ENCODE data around the gene DUSP9.
A peak's percentile ranks its signal among the peaks of the same experiment; 100 is the strongest.
"Not testable (repeated sequence)": the region's sequence is repeated elsewhere in the genome, so short reads cannot be mapped to it uniquely, and the experiment has no call there.

DUSP9 gene

DNA sequence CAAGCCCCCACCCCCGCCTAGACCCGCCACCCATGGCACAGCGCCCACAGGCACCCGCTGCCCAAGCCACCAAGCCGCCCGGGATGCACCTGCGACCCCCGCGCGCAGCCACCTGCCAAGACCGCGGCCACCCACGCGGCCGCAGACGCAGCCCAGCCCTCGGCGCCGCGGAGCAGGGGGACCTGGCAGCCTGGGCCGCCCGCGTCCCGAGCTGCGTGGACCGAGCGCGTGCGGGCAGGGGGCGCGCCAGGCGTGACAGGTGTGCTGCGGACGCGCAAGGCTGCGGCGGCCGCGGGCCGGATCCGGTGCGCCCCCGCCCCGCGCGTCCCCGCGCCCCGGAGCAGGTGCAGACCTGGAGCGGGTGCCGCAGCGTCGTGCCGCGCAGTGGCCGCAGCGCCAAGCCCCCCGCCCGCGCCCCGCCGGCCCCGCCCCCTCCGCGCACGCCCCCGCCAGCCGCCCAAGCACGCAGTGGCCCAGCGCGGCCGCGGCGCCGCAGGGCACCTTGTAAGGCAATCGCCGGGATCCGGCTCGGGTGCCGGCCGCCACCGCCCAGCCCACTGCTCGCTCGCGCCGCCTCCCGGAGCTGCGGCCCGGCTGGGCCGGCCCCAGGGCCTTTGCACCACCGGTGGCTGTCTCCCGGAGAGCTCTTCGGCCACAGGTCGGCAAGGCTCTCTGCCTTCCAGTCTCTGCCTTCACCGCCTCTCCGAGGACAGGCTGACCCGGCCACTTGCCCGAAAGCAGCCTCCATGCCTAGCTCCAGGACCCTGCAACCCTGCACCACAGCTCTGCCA is 26.6 kb downstream of the DUSP9 start, which contains the start of gene PNCK:
PNCK (minus strand) TSS at position 386 of the 791 bp plus-strand sequence. CDS start 737 bp downstream, outside the sequence.
- DNase-seq, result no peak

GRCh38 chrX:153674219-153674851 is 27.3 kb downstream of the DUSP9 start:
- DNase-seq, result no peak

DNA sequence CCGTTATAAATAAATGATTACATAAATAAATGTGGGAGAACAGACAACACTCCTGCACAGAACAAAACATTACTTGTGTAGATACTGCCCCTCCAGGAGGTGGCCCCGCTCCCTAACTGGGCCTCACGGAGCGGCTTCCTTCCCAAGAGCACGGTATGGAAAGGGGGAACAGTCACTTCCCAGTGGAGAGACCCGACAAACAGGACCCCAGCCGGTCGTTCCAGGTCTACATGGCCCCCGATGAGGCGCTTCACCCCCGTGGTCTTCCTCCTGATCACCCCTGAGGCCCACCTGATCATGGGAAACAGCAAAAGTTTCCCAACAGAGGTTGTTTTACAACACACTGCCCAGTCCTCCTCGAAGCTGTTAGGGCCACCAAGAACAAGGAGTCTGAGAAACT is 34.2 kb downstream of the DUSP9 start:
- no peak for DNase-seq

- DNase-seq, result not testable (repeated sequence)
Measured at GRCh38 chrX:153683486-153683885, 36.5 kb downstream of the DUSP9 start.

DNA sequence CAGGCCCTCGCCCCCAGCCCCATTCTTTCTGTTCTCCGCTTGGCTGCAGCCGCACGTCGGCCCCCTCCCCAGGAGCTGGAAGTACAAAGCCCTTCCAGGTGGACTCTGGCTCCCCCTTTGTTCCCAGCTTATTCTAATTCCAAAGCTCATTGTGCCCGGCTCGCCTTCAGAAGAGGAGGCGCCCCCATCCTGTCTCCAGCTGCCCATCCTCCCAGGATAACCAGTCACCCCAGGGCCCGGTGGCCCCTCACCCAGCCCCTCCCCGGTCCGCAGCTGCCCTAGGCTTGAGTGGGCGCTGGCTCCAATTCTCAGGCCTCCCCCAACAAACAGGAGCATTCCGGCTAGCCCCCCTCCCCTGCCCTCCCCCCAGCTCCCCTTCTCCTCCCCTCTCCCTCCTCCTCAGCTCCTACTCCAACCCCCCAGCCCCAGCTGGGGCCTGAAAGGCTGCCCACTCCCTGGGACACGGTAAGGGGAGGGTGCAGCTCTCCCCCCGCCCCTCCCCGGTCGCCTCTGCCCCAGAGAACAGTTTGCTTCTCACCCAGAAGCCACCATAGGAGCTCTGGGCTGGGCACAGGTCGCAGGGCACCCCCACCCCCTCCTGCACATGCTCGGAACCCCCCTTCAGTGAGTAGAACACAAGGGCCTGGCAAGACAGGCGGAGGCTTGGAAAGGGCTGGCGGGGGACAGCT is 37.6 kb downstream of the DUSP9 start:
- no peak for DNase-seq

DNA sequence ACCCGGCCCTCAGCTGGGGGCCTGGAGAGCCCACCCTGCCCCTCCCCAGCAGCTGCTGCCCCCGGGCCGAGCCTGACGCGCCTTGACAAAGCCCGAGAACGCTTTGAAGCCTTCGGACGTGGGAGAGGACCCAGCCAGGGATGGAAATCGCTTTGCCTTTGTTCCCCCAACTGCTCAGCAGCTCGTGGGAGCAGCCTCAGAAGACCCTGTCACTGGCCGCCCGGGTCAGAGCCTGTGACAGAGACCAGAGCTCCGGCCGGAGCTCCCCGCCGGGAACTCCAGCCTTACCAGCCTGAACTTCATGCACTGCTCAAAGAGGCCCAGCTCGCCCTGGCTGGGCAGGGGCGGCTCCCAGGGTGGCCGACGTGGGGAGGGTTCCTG is 38.1 kb downstream of the DUSP9 start:
- DNase-seq, result no peak

GRCh38 chrX:153685751-153686696 is 39.0 kb downstream of the DUSP9 start:
- DNase-seq, result no peak

DNA sequence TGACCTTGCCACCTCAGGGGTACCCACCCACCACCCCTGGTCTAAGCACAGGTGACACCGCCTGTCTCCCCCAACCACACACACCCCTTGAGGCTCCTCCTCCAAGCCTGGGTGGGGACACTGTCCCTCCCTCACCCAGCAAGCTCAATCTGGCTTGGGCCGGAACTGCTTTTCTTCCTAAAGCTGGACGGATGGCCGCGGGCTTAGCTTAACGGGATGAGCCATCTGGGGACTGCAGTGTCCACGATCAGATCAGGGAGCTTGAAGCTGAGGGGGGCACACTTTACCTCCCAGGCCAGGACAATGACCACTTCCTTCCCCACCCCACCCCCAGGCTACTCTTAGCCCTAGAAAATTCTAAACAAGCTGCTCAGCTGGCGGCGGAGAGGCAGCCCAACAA is 39.7 kb downstream of the DUSP9 start:
- no peak for DNase-seq

DNA sequence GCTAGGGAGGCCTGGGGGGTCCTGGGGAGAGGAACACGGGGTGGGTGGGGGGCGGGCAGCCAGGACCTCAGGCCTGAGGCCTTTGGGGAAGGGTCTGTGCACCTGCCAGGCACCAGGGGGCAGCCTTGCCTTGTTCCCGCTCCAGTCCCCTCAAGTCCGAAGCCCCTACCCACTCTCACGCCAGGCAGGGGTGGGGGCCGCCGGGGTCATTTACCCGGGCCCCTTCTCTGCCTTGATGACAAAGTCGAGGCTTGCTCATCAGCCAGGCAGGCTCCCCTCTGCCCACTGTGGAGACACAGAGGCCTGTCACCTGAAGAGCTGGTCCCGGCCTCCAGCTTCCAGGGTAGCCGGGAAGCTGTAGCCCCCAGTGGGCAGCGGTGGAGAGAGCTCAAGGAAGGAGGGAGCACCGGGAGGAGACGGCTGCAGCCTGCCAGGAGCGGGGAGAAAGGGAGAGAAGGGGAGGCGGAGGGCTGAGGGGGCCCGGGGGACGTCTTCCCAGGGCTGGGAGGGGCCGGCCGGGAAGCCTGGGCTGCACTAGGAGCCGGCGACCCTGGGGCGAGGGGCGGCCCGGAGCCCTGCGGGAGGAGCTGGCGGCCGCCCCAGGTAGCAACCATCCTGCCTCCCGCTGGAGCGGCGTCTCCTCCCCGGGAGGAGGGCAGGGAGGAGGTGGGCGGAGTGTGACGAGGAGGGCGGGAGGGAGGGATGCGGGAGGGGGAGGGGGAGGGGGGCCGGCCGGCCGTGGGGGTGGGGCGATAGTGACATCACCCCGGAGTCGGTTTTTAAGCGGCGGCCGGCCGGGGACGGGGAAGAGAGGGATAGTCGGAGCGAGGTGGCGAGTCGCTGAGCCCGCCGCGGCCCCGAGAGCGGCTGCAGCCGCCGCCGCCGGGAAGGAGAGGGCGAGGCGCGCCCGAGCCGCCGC is 40.4 kb downstream of the DUSP9 start, which contains the start of gene SLC6A8:
SLC6A8 (plus strand) TSS at position 806 of the 919 bp plus-strand sequence. CDS start 649 bp downstream, outside the sequence.
- peak in 12 of 14 donors; percentile 23 to 81 (median 56) for DNase-seq

DNA sequence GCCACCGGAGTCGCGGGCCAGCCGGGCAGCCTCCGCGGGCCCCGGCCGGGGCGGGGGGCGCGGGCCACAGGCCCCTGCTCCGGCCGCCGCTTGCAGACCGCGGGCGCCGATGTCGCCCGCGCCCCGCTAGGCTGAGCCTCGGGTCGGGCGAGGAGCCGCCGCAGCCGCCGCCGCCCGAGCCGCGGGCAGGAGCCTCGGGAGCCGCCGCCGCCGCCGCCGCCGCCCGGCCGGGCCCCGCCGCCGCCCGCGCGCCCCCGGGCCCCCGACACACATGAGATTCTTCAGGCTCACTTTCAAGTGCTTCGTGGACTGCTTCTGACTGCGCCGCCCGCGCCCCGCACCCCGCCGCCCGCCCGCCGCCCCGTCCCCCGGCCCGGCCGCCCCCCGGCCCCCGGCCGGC is 41.1 kb downstream of the DUSP9 start:
- no peak for DNase-seq

DNA sequence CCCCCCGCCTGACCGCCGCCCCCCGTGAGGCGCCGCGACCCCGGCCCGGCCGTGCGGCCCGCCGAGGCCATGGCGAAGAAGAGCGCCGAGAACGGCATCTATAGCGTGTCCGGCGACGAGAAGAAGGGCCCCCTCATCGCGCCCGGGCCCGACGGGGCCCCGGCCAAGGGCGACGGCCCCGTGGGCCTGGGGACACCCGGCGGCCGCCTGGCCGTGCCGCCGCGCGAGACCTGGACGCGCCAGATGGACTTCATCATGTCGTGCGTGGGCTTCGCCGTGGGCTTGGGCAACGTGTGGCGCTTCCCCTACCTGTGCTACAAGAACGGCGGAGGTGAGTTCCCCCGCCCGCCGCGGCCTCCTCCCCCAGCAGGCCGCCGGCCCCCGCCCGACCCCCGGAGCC is 41.5 kb downstream of the DUSP9 start:
- DNase-seq, result no peak

DNA sequence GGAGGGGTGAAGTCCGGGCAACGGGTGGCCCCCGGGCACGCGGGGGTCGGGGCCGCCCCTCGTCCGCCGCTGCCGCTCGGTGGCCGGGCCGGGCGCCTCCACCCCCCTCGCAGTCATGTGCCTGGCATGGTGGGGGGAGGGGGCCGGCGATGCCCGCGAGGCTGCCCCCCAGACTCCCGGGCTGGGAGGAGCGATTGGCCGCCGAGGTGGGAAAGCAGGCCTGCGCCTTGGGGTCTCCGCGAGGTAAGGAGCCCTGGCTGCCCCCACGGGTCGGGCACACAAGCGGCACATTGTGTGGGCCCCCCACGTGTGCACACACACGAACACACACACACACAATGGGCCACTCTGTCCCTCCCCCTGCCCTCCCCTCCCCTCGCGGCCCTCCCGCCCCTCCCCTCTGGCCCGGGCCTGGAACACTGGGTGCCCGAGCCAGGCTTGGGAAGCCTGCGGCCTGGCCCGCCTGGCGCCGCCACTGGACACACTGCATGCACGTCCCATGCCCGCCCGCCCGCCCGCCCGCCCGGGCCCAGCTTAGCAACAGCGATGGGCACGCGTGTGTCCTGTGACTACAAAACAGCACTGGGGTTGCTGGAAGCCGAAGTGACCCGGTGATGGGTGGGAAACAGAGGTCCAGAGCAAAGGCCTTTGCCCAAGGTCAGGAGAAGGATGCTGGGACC is 42.0 kb downstream of the DUSP9 start:
- peak in 12 of 14 donors; percentile 28 to 82 (median 60) for DNase-seq

DNA sequence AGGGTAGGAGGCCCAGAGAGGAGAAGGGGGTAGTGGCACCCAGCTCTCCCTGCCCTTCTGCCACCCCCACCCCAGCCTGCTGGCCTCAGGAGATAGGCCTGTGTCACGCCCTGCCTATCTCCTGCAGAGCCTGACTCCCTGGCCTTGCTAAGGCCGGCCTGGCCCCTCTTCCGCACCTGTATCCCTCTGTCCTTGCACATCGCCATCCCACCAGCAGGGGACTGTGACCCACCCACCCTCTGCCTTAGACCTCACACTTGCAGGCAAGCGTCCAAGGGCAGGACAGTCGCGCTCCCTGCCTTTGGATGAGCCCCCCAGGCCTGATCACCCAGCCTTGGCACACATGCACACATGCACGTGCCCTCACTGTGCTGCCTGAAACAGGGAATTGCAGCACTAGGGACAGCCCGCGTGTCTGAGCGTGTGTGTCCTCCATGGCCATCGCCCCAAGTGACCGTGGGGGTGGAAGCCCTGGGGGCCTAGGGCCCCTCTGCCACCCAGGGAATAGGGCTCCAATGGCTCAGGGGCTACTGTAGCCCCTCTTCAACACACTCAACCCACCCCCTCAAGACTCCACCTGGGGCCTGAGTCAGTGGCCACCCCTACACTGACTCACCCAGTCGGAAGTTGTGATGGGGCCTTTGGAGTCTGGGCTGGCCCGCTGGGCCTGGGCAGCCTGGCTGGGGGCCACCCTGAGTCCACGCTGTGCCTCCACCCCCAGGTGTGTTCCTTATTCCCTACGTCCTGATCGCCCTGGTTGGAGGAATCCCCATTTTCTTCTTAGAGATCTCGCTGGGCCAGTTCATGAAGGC is 42.9 kb downstream of the DUSP9 start:
- DNase-seq, result no peak

GRCh38 chrX:153690466-153690865 is 43.5 kb downstream of the DUSP9 start:
- DNase-seq, result no peak

- DNase-seq, result not testable (repeated sequence)
Measured at GRCh38 chrX:153691032-153691827, 44.2 kb downstream of the DUSP9 start.

DNA sequence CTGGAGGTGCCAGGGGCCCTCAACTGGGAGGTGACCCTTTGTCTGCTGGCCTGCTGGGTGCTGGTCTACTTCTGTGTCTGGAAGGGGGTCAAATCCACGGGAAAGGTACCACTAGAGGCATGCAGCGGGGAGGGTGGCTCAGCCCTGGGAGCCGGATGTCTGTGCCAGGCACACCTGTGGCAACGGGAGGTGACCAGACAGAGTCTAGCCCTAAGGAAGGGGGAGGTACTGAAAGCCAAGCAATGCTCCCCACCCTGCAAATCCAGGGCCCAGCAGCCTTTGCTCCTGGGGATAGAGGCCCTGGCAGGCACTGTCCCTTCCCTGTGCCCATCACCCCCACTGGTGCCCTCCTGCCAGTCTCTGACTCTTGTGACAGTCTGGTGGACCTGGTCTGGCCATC is 45.0 kb downstream of the DUSP9 start:
- DNase-seq, result no peak

DNA sequence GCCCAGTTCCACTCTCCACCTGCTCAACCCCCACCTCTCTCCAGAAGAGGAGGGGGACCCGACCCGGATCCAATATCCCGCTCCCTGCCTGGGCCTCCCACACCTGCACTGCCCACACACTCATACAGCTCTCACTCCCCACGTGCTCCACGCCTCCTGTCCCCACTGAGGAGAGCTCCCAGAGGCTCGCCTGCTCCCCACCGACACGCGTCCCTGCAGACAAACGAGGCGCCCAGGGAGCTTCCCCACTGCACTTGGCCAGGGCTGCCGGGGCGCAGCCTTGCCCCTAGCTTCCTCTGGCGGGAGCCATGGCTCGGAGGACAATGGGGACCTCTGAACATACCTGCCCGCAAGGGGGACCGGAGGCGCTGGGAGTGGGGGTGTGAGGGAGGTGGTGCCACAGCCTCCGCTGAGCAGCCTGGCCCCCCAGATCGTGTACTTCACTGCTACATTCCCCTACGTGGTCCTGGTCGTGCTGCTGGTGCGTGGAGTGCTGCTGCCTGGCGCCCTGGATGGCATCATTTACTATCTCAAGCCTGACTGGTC is 45.7 kb downstream of the DUSP9 start:
- no peak for DNase-seq
